ENCODE measurements around the gene ITSN2. TPM values are rescaled to one million over a fixed set of nuclear protein-coding genes. Genes with fewer than 3 reads are reported as not detected.

The ITSN2 gene
- polyA plus RNA-seq, 1 donor from 2014 or later: 10.6 TPM

- Histone ChIP-seq H3K4me3 (ENCODE audit: low read length) (no peak overlapping the region), H3K79me2 (replicated peaks; ENCODE audit: insufficient read depth, low read length) (no peaks in the 10 kb centered on the region), H2AFZ (ENCODE audit: low read depth, low read length) (no peak overlapping the region), H3K27ac (ENCODE audit: low read length) (no peak overlapping the region), H3K4me2 (ENCODE audit: low read length) (no peak overlapping the region), H3K27me3 (ENCODE audit: insufficient read depth, low read depth, low read length) (no peaks in the 10 kb centered on the region), H3F3A (ENCODE audit: insufficient read depth, low read length, poor library complexity, severe bottlenecking) (no peaks in the 10 kb centered on the region), H3K9me2 (ENCODE audit: insufficient read depth, low read length) (no peaks in the 10 kb centered on the region), H3K9me3 (ENCODE audit: low read length) (no peaks in the 10 kb centered on the region), H3K36me3 (ENCODE audit: insufficient read depth, low read length) (no peaks in the 10 kb centered on the region), H3K9ac (ENCODE audit: low read length) (no peak overlapping the region), H4K20me1 (ENCODE audit: insufficient read depth) (no peaks in the 10 kb centered on the region)
- TF ChIP-seq SMC3 (conservative IDR thresholded peaks at IDR 0.05; ENCODE audit: poor library complexity): no peak
- TF ChIP-seq MXI1 (conservative IDR thresholded peaks at IDR 0.05; ENCODE audit: poor library complexity, severe bottlenecking): no peak
- TF ChIP-seq TAF1 (IDR thresholded peaks at IDR 0.05; ENCODE audit: low read depth): no peak
- no peak for TF ChIP-seq POLR2AphosphoS5 (IDR thresholded peaks at IDR 0.05)
- TF ChIP-seq, protein P1, sequence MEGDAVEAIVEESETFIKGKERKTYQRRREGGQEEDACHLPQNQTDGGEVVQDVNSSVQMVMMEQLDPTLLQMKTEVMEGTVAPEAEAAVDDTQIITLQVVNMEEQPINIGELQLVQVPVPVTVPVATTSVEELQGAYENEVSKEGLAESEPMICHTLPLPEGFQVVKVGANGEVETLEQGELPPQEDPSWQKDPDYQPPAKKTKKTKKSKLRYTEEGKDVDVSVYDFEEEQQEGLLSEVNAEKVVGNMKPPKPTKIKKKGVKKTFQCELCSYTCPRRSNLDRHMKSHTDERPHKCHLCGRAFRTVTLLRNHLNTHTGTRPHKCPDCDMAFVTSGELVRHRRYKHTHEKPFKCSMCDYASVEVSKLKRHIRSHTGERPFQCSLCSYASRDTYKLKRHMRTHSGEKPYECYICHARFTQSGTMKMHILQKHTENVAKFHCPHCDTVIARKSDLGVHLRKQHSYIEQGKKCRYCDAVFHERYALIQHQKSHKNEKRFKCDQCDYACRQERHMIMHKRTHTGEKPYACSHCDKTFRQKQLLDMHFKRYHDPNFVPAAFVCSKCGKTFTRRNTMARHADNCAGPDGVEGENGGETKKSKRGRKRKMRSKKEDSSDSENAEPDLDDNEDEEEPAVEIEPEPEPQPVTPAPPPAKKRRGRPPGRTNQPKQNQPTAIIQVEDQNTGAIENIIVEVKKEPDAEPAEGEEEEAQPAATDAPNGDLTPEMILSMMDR (IDR thresholded peaks at IDR 0.05; ENCODE audit: poor library complexity, severe bottlenecking): no peak
- no peak for TF ChIP-seq EZH2 (IDR thresholded peaks at IDR 0.05; ENCODE audit: borderline replicate concordance, insufficient read depth, low read length, poor library complexity, severe bottlenecking)
- no peak for TF ChIP-seq RAD21 (conservative IDR thresholded peaks at IDR 0.05)
- TF ChIP-seq, protein P2, sequence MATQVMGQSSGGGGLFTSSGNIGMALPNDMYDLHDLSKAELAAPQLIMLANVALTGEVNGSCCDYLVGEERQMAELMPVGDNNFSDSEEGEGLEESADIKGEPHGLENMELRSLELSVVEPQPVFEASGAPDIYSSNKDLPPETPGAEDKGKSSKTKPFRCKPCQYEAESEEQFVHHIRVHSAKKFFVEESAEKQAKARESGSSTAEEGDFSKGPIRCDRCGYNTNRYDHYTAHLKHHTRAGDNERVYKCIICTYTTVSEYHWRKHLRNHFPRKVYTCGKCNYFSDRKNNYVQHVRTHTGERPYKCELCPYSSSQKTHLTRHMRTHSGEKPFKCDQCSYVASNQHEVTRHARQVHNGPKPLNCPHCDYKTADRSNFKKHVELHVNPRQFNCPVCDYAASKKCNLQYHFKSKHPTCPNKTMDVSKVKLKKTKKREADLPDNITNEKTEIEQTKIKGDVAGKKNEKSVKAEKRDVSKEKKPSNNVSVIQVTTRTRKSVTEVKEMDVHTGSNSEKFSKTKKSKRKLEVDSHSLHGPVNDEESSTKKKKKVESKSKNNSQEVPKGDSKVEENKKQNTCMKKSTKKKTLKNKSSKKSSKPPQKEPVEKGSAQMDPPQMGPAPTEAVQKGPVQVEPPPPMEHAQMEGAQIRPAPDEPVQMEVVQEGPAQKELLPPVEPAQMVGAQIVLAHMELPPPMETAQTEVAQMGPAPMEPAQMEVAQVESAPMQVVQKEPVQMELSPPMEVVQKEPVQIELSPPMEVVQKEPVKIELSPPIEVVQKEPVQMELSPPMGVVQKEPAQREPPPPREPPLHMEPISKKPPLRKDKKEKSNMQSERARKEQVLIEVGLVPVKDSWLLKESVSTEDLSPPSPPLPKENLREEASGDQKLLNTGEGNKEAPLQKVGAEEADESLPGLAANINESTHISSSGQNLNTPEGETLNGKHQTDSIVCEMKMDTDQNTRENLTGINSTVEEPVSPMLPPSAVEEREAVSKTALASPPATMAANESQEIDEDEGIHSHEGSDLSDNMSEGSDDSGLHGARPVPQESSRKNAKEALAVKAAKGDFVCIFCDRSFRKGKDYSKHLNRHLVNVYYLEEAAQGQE (IDR thresholded peaks at IDR 0.05; ENCODE audit: borderline replicate concordance): no peak
- no peak for TF ChIP-seq EP300 (conservative IDR thresholded peaks at IDR 0.05; ENCODE audit: poor library complexity, severe bottlenecking)
These were observed 14.0 kb upstream of the ITSN2 start for GRCh38 chr2:24374301-24374700.

GRCh38 chr2:24372033-24372432 is 11.7 kb upstream of the ITSN2 start:
- Histone ChIP-seq H3K4me3 (ENCODE audit: low read length) (no peak overlapping the region), H2AFZ (ENCODE audit: low read depth, low read length) (no peak overlapping the region)

More at GRCh38 chr2:24372033-24372432, 11.7 kb upstream of the ITSN2 start:
- no peaks in the 10 kb centered on the region for H3F3A ChIP-seq (ENCODE audit: insufficient read depth, low read length, poor library complexity, severe bottlenecking)
- H3K4me2 ChIP-seq (ENCODE audit: low read length): no peak overlapping the region
- H3K27ac ChIP-seq (ENCODE audit: low read length): no peak overlapping the region
- H3K9me2 ChIP-seq (ENCODE audit: insufficient read depth, low read length): no peaks in the 10 kb centered on the region
- no peaks in the 10 kb centered on the region for H3K36me3 ChIP-seq (ENCODE audit: insufficient read depth, low read length)
- H3K9ac ChIP-seq (ENCODE audit: low read length): no peak overlapping the region
- no peaks in the 10 kb centered on the region for H4K20me1 ChIP-seq (ENCODE audit: insufficient read depth)
- no peaks in the 10 kb centered on the region for H3K9me3 ChIP-seq (ENCODE audit: low read length)
- no peaks in the 10 kb centered on the region for H3K79me2 ChIP-seq (replicated peaks; ENCODE audit: insufficient read depth, low read length)
- H3K27me3 ChIP-seq (ENCODE audit: insufficient read depth, low read depth, low read length): no peaks in the 10 kb centered on the region
- no peak for TF ChIP-seq RAD21 (conservative IDR thresholded peaks at IDR 0.05)
- no peak for TF ChIP-seq EZH2 (IDR thresholded peaks at IDR 0.05; ENCODE audit: borderline replicate concordance, insufficient read depth, low read length, poor library complexity, severe bottlenecking)
- TF ChIP-seq EP300 (conservative IDR thresholded peaks at IDR 0.05; ENCODE audit: poor library complexity, severe bottlenecking): no peak
- TF ChIP-seq POLR2AphosphoS5 (IDR thresholded peaks at IDR 0.05): no peak
- TF ChIP-seq SMC3 (conservative IDR thresholded peaks at IDR 0.05; ENCODE audit: poor library complexity): no peak
- no peak for TF ChIP-seq TAF1 (IDR thresholded peaks at IDR 0.05; ENCODE audit: low read depth)
- TF ChIP-seq, protein P1 (IDR thresholded peaks at IDR 0.05; ENCODE audit: poor library complexity, severe bottlenecking): no peak
- TF ChIP-seq, protein P2 (IDR thresholded peaks at IDR 0.05; ENCODE audit: borderline replicate concordance): no peak
- no peak for TF ChIP-seq MXI1 (conservative IDR thresholded peaks at IDR 0.05; ENCODE audit: poor library complexity, severe bottlenecking)
